ENCODE data around the gene ATOH8. TPM values are rescaled to one million over a fixed set of nuclear protein-coding genes. Genes with fewer than 3 reads are reported as not detected.

Gene ATOH8
- total RNA-seq, 1 experiment from 2014 or later: 0.20 TPM

GRCh38 chr2:85717308-85718008, 36.3 kb upstream of the ATOH8 start:
- no peak for TF ChIP-seq CTCF (conservative IDR thresholded peaks at IDR 0.05)
- H4K91ac ChIP-seq (ENCODE audit: insufficient read length, low read depth, low read length): no peak overlapping the region
- H3K18ac ChIP-seq (ENCODE audit: insufficient read length, low read depth, low read length): no peak overlapping the region
- no peaks in the 10 kb centered on the region for H3K79me1 ChIP-seq (ENCODE audit: insufficient read depth, low read depth, low read length, poor library complexity, severe bottlenecking)
- no peaks in the 10 kb centered on the region for H4K20me1 ChIP-seq (ENCODE audit: control insufficient read depth, insufficient read depth, insufficient read length)
- H4K8ac ChIP-seq (replicated peaks; ENCODE audit: insufficient read length, low read depth, low read length): no peak overlapping the region
- no CpG with 5 or more reads among the region's 15 CpGs for WGBS (ENCODE audit: extremely low coverage, insufficient read length, low lambda C conversion rate)
- no peak for DNase-seq
- H3K4me2 ChIP-seq (ENCODE audit: insufficient read depth, insufficient read length, low read length): no peak overlapping the region
- no peaks in the 10 kb centered on the region for H3K79me2 ChIP-seq (ENCODE audit: insufficient read depth, low read length)
- no peak overlapping the region for H4K5ac ChIP-seq (ENCODE audit: insufficient read length, low read depth, low read length)
- peaks cover 11% of the 10 kb centered on the region for H3K27me3 Mint-ChIP-seq (ENCODE audit: low read depth)
- H2BK5ac ChIP-seq (ENCODE audit: insufficient read length, low read length): no peak overlapping the region
- H3K4me1 Mint-ChIP-seq: peaks cover 5 to 13% of the 10 kb centered on the region in 2 experiments
- no peak overlapping the region for H3K23ac ChIP-seq (ENCODE audit: insufficient read length, low read depth, low read length)
- no peak overlapping the region for H2BK120ac ChIP-seq (ENCODE audit: low read depth, low read length, poor library complexity, severe bottlenecking)
- H2BK12ac ChIP-seq (ENCODE audit: insufficient read length, low read depth, low read length): no peak overlapping the region
- no peak overlapping the region for H2AK5ac ChIP-seq (ENCODE audit: insufficient read length, low read length)
- H3K14ac ChIP-seq (ENCODE audit: insufficient read depth, low read length): no peak overlapping the region
- no peak overlapping the region for H3K4ac ChIP-seq (ENCODE audit: low read depth, low read length)
- no peak overlapping the region for H3K4me3 Mint-ChIP-seq
- H3K56ac ChIP-seq (ENCODE audit: insufficient read length, low read depth, low read length): no peak overlapping the region
- no peaks in the 10 kb centered on the region for H3K4me1 ChIP-seq (ENCODE audit: insufficient read depth, low read length)
- H3K23me2 ChIP-seq (ENCODE audit: insufficient read length, low read depth, low read length, poor library complexity, severe bottlenecking): no peaks in the 10 kb centered on the region
- H2BK15ac ChIP-seq (ENCODE audit: low read depth, low read length): no peak overlapping the region
- no peaks in the 10 kb centered on the region for H3K27me3 ChIP-seq (ENCODE audit: insufficient read depth, low read length)
- no peak overlapping the region for H2AFZ ChIP-seq (ENCODE audit: low read length)
- H3K27ac Mint-ChIP-seq: no peak overlapping the region
- H3K9ac ChIP-seq (ENCODE audit: extremely low read depth, insufficient read length, low read length): no peak overlapping the region
- no peaks in the 10 kb centered on the region for H3K36me3 Mint-ChIP-seq (ENCODE audit: insufficient read depth in 1 of 3, low read depth in 3 of 3)
- no peak overlapping the region for H3T11ph ChIP-seq (ENCODE audit: low read length)
- H2BK20ac ChIP-seq (ENCODE audit: low read depth, low read length, poor library complexity, severe bottlenecking): no peak overlapping the region
- H3K9me3 Mint-ChIP-seq: peaks cover 4 to 5% of the 10 kb centered on the region in 2 experiments; a peak in 4 of 5 replicates
- no peaks in the 10 kb centered on the region for H3K9me3 ChIP-seq (ENCODE audit: control insufficient read depth, low read depth, low read length)
- H3K27ac ChIP-seq (ENCODE audit: insufficient read length, low read depth, low read length): no peak overlapping the region
